ENCODE results near the gene CDK10. TPM values are rescaled to one million over a fixed set of nuclear protein-coding genes. Genes with fewer than 3 reads are reported as not detected.
"Not testable (repeated sequence)": the region's sequence is repeated elsewhere in the genome, so short reads cannot be mapped to it uniquely, and the experiment has no call there.

The CDK10 gene
- polyA plus RNA-seq, 3 donors = 16.5 to 107 (median 18.3) TPM

DNA sequence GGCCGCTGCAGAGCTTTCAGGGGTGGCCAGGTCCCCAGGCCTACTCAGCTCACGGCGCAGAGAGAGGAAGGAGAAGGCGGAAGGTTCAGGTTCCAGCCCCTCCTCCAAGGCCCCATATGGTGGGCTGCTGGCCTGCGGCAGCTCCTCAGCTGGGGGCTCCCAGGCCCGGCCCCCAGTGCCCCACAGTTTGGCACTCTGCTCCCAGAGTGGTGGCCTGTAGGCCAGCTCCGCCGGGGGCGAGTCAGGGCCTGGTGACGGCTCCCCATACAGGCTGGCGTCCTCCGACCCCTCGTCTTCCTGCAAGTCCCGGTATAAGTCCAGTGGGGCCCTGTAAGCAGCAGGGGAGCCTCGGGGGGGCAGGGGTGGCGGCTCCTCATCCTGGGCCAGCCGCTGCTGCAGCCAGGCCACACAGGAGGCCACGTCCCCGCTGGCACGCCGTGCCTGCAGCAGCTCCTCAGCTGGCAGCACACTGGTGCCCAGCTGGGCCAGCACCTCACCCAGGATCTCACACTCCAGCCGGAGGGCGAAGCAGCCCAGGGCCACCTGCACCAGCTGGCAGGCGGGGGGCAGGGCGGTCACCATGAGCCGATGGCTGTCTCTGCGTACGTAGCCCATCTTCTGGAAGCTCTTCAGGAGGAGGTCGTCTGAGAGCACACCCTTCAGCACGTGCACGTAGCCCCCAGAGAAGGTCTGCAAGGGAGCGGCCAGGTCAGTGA is 11.3 kb downstream of the CDK10 start:
- no peak overlapping the region for H3K27ac Mint-ChIP-seq

DNA sequence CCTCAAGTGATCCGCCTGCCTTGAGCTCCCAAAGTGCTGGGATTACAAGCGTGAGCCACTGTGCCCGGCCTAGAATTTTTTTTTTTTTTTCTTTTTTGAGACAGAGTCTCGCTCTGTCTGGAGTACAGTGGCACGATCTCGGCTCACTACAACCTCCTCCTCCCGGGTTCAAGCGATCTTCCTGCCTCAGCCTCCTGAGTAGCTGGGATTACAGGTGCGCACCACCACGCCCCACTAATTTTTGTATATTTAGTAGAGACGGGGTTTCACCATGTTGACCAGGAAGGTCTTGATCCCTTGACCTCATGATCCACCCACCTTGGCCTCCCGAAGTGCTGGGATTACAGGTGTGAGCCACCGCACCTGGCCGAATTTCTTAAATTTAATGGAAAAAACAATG is 12.2 kb downstream of the CDK10 start:
- H3K79me2 ChIP-seq (ENCODE audit: insufficient read depth, low read length); H2AFZ ChIP-seq (ENCODE audit: insufficient read depth, low read depth, low read length, poor library complexity, severe bottlenecking); intact Hi-C loops (cut with micrococcal nuclease); H3K27ac Mint-ChIP-seq; H3K9ac ChIP-seq (ENCODE audit: insufficient read depth, low read length, poor library complexity, severe bottlenecking); H3K27me3 ChIP-seq (ENCODE audit: control insufficient read depth in 2 of 2, insufficient read depth in 2 of 2, low read length in 2 of 2); DNase-seq; H3K4me3 Mint-ChIP-seq; H3K27me3 Mint-ChIP-seq (ENCODE audit: low read depth in 3 of 3); H3K4me2 ChIP-seq (replicated peaks; ENCODE audit: extremely low read depth, low read length, poor library complexity, severe bottlenecking); H3K4me3 ChIP-seq (replicated peaks in 1 of 3; ENCODE audit: low read depth in 2 of 3, low read length in 3 of 3); H3K27ac ChIP-seq (ENCODE audit: low read depth in 1 of 2, low read length in 2 of 2); H3K9me3 ChIP-seq (replicated peaks in 1 of 2; ENCODE audit: control insufficient read depth in 1 of 2, insufficient read depth in 1 of 2, low read length in 2 of 2); H3K9me3 Mint-ChIP-seq: not testable (repeated sequence)
- peaks cover 51% of the 10 kb centered on the region for H4K20me1 ChIP-seq (ENCODE audit: insufficient read depth, low read length)
- H3K36me3 ChIP-seq (replicated peaks in 1 of 2; ENCODE audit: control insufficient read depth in 1 of 2, insufficient read depth in 2 of 2, low read length in 2 of 2) = peaks cover 24 to 28% of the 10 kb centered on the region in 2 donors
- H3K36me3 Mint-ChIP-seq = peaks cover 18 to 27% of the 10 kb centered on the region in 2 donors
- H3K4me1 Mint-ChIP-seq = peaks cover 13% of the 10 kb centered on the region
- H3K4me1 ChIP-seq (ENCODE audit: control insufficient read depth in 1 of 2, insufficient read depth in 2 of 2, low read length in 2 of 2) = peaks cover 20 to 32% of the 10 kb centered on the region in 2 donors
- WGBS (ENCODE audit: insufficient coverage) = 98% methylated on average over 7 of the region's 14 CpGs

More for the DNA sequence above, 11.3 kb downstream of the CDK10 start:
- Mint-ChIP-seq H3K9me3 (no peaks in the 10 kb centered on the region), H3K4me1 (peaks cover 13% of the 10 kb centered on the region), H3K36me3 (peaks cover 24 to 37% of the 10 kb centered on the region in 2 donors), H3K27me3 (ENCODE audit: low read depth in 3 of 3) (peaks cover 0 to 7% (median 3%) of the 10 kb centered on the region in 3 donors), H3K4me3 (no peak overlapping the region)
- intact Hi-C loops (cut with micrococcal nuclease) = no loop called here
- Histone ChIP-seq H3K4me3 (replicated peaks in 1 of 3; ENCODE audit: low read depth in 2 of 3, low read length in 3 of 3) (no peak overlapping the region), H3K4me1 (ENCODE audit: control insufficient read depth in 1 of 2, insufficient read depth in 2 of 2, low read length in 2 of 2) (peaks cover 20 to 32% of the 10 kb centered on the region in 2 donors), H3K4me2 (replicated peaks; ENCODE audit: extremely low read depth, low read length, poor library complexity, severe bottlenecking) (no peak overlapping the region), H3K27me3 (ENCODE audit: control insufficient read depth in 2 of 2, insufficient read depth in 2 of 2, low read length in 2 of 2) (no peaks in the 10 kb centered on the region), H4K20me1 (ENCODE audit: insufficient read depth, low read length) (peaks cover 53% of the 10 kb centered on the region), H3K36me3 (replicated peaks in 1 of 2; ENCODE audit: control insufficient read depth in 1 of 2, insufficient read depth in 2 of 2, low read length in 2 of 2) (peaks cover 32 to 36% of the 10 kb centered on the region in 2 donors), H3K27ac (ENCODE audit: low read depth in 1 of 2, low read length in 2 of 2) (no peak overlapping the region), H3K9me3 (replicated peaks in 1 of 2; ENCODE audit: control insufficient read depth in 1 of 2, insufficient read depth in 1 of 2, low read length in 2 of 2) (no peaks in the 10 kb centered on the region), H2AFZ (ENCODE audit: insufficient read depth, low read depth, low read length, poor library complexity, severe bottlenecking) (no peak overlapping the region), H3K9ac (ENCODE audit: insufficient read depth, low read length, poor library complexity, severe bottlenecking) (no peak overlapping the region), H3K79me2 (ENCODE audit: insufficient read depth, low read length) (peaks cover 4% of the 10 kb centered on the region)
- TF ChIP-seq, protein P1, sequence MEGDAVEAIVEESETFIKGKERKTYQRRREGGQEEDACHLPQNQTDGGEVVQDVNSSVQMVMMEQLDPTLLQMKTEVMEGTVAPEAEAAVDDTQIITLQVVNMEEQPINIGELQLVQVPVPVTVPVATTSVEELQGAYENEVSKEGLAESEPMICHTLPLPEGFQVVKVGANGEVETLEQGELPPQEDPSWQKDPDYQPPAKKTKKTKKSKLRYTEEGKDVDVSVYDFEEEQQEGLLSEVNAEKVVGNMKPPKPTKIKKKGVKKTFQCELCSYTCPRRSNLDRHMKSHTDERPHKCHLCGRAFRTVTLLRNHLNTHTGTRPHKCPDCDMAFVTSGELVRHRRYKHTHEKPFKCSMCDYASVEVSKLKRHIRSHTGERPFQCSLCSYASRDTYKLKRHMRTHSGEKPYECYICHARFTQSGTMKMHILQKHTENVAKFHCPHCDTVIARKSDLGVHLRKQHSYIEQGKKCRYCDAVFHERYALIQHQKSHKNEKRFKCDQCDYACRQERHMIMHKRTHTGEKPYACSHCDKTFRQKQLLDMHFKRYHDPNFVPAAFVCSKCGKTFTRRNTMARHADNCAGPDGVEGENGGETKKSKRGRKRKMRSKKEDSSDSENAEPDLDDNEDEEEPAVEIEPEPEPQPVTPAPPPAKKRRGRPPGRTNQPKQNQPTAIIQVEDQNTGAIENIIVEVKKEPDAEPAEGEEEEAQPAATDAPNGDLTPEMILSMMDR (IDR thresholded peaks at IDR 0.05) = no peak
- peak in 1 of 3 donors; percentile 9 for DNase-seq
- 94% methylated on average over 27 of the region's 32 CpGs for WGBS (ENCODE audit: insufficient coverage)

DNA sequence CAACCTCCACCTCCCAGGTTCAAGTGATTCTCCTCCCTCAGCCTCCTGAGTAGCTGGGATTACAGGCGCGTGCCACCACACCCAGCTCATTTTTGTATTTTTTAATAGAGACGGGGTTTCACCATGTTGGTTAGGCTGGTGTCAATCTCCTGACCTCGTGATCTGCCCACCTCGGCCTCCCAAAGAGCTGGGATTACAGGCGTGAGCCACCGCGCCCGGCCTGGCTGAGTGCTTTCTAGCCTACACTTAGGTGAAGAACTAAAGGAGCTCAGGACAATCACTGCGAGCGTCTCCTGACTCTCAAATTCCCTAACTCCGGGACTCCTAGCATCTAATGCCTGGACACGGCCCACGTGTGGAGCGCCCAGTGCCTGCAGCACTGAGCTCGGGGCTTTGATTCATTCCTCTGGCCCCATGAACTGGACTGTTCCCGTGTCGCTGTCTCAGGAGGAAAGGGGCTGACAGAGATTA is 13.2 kb downstream of the CDK10 start:
- H4K20me1 ChIP-seq (ENCODE audit: insufficient read depth, low read length) = peaks cover 42% of the 10 kb centered on the region
- H3K9me3 ChIP-seq (replicated peaks in 1 of 2; ENCODE audit: control insufficient read depth in 1 of 2, insufficient read depth in 1 of 2, low read length in 2 of 2); H3K79me2 ChIP-seq (ENCODE audit: insufficient read depth, low read length); DNase-seq; H3K9ac ChIP-seq (ENCODE audit: insufficient read depth, low read length, poor library complexity, severe bottlenecking); H3K27me3 ChIP-seq (ENCODE audit: control insufficient read depth in 2 of 2, insufficient read depth in 2 of 2, low read length in 2 of 2); H3K9me3 Mint-ChIP-seq; H2AFZ ChIP-seq (ENCODE audit: insufficient read depth, low read depth, low read length, poor library complexity, severe bottlenecking): not testable (repeated sequence)
- peak overlapping the region in 1 of 2 donors; percentile 50 for H3K27ac ChIP-seq (ENCODE audit: low read depth in 1 of 2, low read length in 2 of 2)
- intact Hi-C loops (cut with micrococcal nuclease) = loop anchor here (2.0 to 5.0 kb wide), 2 partner anchors 161 to 173 kb away; partner anchors contain the start of gene TCF25 (in 1 of the 2)
- peaks cover 16 to 19% of the 10 kb centered on the region in 2 donors for H3K36me3 ChIP-seq (replicated peaks in 1 of 2; ENCODE audit: control insufficient read depth in 1 of 2, insufficient read depth in 2 of 2, low read length in 2 of 2)
- H3K4me3 ChIP-seq (replicated peaks in 1 of 3; ENCODE audit: low read depth in 2 of 3, low read length in 3 of 3) = peak overlapping the region in 2 of 3 experiments; percentile 75 to 82
- Mint-ChIP-seq H3K4me3 (peak overlapping the region; percentile 67 to 78), H3K4me1 (peaks cover 13% of the 10 kb centered on the region), H3K36me3 (peaks cover 15 to 19% of the 10 kb centered on the region in 2 donors), H3K27me3 (ENCODE audit: low read depth in 3 of 3) (peaks cover 4 to 11% (median 9%) of the 10 kb centered on the region in 3 donors), H3K27ac (peak overlapping the region in 5 of 7 donors; percentile 24 to 92 (median 74))
- H3K4me1 ChIP-seq (ENCODE audit: control insufficient read depth in 1 of 2, insufficient read depth in 2 of 2, low read length in 2 of 2) = peaks cover 20 to 32% of the 10 kb centered on the region in 2 donors
- WGBS (ENCODE audit: insufficient coverage) = 69% methylated on average over 16 of the region's 18 CpGs
- peak overlapping the region; percentile 96 for H3K4me2 ChIP-seq (replicated peaks; ENCODE audit: extremely low read depth, low read length, poor library complexity, severe bottlenecking)
